Fibroblast of skin of abdomen (primary cell): ENCODE data around the gene LAYN. TPM values are rescaled to one million over a fixed set of nuclear protein-coding genes. Genes with fewer than 3 reads are reported as not detected.

Source experiments
- DNase-seq: peaks from one replicate; pipeline ENCODE4 v3.0.0-alpha.2; 2013
- polyA plus RNA-seq, 2 experiments: library from polyadenylated mRNA; unstranded; fragments of 120-200 nt; gene quantifications; one replicate each; pipeline ENCODE4 v1.2.1, GENCODE V29; 2013; ENCODE audit not compliant: insufficient read length in 2 of 2

LAYN gene
- 87.5 TPM for polyA plus RNA-seq (2013, experiment 1 of 2; ENCODE audit: insufficient read length)
- 84.5 TPM for polyA plus RNA-seq (2013, experiment 2 of 2; ENCODE audit: insufficient read length)

DNA sequence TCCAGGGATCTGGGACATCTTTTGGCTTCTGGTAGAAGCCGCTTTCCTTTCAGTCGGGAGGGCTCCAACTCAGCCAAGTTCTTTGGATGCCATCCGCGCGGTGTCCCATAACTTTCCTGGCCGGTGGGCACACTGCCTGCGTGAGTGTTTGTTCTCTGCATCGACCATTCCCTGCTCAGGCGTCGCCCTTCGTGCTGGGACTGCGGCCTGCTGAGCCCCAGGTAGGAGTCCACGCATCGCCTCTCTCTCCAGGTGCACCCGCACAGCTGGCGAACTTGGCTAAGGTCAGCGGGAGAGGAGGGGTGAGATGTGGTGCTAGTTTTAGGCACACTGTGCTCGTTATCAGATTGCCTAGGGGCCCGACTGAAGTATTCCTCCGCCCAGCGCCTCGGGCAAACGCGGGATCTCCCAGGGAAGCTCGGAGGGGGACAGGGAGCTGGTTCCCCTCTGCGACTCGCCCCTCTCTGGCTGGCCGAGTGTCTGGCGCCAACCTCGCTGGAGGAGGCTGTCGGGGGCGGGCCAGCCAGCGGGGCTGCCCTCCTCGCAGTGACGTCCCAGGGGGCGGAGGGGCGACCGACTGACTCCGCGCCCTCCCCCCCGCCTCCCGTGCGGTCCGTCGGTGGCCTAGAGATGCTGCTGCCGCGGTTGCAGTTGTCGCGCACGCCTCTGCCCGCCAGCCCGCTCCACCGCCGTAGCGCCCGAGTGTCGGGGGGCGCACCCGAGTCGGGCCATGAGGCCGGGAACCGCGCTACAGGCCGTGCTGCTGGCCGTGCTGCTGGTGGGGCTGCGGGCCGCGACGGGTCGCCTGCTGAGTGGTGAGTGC lies at the start of gene LAYN:
LAYN (plus strand) TSS at position 607 of the 823 bp plus-strand sequence; CDS start at position 731, 124 bp downstream.
- DNase-seq, result peak; percentile 77

GRCh38 chr11:111494040-111494439 lies 46.5 kb upstream of the LAYN start:
- DNase-seq, result no peak

GRCh38 chr11:111499483-111499882 lies 41.0 kb upstream of the LAYN start:
- no peak for DNase-seq

- DNase-seq, result no peak
Observed at GRCh38 chr11:111500481-111500880, 40.0 kb upstream of the LAYN start.

GRCh38 chr11:111502611-111503010 lies 37.9 kb upstream of the LAYN start:
- no peak for DNase-seq

- no peak for DNase-seq
Observed at GRCh38 chr11:111510311-111510710, 30.2 kb upstream of the LAYN start.

DNA sequence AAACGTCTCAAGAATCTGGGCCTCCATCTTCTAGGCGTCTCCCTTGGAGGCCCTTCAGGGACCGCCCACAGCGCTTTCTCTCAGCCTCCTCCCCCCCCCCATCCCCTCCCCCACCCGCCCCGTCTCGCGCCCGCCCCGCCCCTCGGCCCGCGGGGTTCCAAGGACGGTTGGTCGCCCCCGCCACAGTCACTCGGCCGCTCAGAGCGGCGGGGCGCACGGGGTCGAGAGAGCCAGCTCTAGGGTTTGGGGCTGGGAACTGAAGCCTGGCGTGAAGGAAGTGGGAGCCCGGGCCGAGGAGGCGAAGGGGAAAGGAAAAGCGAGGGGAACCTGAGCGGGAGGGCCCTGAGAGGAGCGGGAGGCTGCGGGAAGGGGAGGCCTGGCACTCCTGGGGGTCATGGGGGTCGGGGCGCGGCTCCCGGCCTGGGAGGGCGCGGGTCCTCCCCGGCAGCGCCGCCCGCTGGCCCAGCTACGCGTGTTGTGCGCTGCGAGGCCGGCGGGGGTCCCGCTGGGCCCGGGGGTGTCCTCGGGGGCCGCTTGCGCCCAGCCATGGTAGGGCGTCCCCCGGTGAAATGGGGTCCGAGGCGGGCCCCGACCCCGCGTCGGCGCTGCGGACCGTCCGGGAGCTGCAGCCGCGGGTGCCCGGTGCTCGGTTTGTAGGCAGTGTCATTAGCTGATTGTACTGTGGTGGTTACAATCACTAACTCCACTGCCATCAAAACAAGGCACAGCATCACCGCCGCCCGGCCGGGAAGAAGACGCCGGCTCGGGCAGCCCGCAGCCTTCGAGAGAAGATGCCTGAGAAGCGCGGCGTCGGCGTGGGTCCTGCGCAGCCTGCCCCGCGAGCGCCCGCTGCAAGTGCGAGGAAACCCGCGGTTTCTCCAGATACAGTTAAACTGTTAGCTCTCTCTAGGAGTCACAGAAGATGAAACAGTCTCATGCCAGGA lies 28.0 kb upstream of the LAYN start, which contains the start of gene BTG4:
BTG4 (minus strand) TSS at position 91 of the 944 bp plus-strand sequence. CDS start 13,610 bp downstream, outside the sequence.
- DNase-seq, result no peak

DNA sequence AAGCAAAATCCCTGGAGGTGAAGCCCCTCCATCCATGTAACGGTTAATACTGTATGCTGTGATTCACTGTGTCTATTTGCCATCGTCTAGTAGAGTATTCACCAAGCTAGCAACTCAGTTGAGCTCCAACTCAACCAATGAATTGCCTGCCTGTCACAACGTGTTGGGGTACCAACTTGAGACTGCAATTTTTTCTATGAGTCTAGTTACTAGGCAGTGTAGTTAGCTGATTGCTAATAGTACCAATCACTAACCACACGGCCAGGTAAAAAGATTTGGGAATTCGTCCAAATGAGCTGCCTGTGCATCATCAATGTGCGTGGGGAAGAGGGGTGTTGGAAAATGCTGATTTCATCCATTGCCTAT lies 27.3 kb upstream of the LAYN start:
- no peak for DNase-seq

DNA sequence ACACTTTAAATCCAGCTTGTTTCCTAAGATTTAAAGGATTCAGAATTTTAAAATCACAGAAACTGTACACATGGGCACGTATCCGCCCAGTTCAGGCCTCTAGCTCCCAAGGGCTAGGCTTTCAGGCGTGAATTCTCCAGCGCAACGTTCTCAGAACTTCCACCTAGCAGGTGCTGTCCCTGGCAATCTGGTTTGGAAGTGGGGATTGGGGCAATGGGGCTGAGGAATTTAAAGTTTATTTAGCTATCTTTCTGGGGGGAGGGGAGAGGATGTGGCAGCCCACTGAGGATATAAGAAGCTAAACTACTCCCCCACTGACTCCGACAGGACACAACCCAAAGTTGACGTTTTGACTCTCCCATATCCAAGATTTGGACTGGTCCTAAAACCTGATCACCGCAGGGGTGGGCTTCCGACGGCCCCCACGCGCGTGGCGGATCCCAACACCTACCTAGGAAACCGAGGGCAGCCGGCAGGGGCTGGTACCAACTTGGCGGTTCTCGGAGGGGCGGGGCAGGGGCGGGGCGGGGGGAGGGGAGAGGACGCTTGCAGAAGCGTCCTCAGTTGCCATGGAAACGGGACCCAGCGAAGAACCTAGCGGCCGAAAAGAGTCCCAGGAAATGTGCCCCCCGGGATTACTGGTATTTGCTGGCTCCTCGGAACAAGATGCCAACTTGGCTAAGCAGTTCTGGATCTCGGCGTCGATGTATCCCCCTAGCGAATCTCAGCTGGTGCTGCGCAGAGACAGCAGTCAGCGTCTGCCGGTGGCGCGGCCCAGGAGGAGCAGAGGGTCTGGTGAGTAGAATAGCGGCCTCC lies 26.1 kb upstream of the LAYN start, which contains the start of gene HOATZ:
HOATZ (plus strand) TSS at position 563 of the 816 bp plus-strand sequence; CDS start at position 570, 7 bp downstream.
- DNase-seq, result no peak

GRCh38 chr11:111515591-111515990 lies 24.9 kb upstream of the LAYN start:
- no peak for DNase-seq

- DNase-seq, result no peak
Observed at GRCh38 chr11:111518668-111519067, 21.9 kb upstream of the LAYN start.

GRCh38 chr11:111520560-111520959 lies 20.0 kb upstream of the LAYN start:
- DNase-seq, result peak; percentile 65

- DNase-seq, result no peak
Observed at GRCh38 chr11:111521135-111521534, 19.4 kb upstream of the LAYN start.

- no peak for DNase-seq
Observed at GRCh38 chr11:111522426-111522825, 18.1 kb upstream of the LAYN start.

DNA sequence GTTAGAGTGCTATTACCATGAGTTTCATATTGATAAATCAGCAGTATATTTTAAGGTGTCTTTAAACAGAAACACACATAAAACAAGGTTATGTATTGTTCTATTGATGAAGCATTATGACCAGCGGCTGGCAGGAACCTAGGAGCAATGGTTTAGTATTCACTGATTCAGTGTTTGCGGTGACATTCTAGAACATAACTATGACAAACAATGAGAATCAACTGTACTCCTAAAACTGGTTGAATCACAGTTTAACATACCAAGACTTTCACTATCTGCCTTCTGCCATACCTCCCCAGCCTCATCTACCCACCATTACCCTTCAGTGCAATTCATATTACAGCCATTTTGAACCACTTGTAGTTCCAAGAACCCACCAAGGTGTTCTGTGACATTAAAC lies 17.2 kb upstream of the LAYN start:
- DNase-seq, result no peak

- no peak for DNase-seq
Observed at GRCh38 chr11:111524056-111524455, 16.5 kb upstream of the LAYN start.

DNA sequence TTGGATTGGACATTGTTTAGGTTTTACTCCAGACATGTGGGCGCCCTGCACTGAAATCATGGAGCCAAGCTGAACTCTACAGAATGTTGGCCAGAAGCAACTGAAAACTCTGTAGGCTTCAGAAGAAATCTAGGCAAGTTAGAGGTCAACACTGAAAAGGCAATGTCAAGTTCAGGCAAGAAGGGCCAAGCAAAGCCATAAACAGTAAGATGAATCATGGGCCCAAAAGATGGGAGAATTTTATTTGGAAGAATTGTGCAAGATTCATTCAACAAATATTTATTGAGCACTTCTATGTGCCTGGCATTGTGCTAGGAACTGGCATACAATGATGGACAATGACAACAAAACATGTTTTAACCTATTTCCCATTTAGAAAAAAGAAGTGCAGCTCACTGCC lies 15.1 kb upstream of the LAYN start:
- no peak for DNase-seq

DNA sequence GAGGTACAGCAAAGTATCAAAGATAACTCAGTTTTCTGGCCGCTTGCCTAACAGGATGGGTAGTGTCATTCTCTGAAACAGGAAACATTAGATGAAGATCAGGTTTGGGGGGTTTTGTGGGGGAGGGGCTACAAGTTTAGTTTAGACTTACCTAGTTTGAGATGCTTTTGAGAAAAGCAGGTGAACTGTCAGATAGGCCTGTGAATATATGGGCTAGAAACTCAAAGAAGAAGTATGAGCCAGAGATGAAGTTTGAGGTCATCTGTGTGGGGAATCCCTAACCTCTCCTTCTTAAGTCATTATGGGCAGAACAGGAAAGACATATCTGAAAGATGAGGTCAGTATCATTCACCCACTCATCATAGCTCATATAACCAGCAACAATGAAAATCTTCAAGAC lies 14.0 kb upstream of the LAYN start:
- DNase-seq, result peak; percentile 75

- DNase-seq, result no peak
Observed at GRCh38 chr11:111527279-111527678, 13.2 kb upstream of the LAYN start.

DNA sequence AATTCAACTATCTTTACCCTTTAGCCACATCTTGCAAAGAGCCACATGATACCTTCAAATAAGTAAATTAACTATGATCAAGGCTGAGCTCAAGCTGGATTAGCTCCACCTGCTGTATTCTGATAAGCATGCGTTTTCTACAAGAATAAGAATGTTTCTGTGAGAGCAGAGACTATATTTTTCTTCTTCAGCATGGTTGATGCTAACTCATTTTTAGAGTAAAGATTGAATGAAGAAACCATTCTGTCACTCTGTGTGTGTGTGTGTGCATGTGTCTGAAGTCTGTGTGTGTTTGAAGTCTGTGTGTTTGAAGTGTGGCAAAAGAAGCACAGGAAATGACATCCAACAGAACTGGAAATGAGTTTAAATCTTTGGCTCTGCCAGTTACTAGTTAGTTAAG lies 12.0 kb upstream of the LAYN start:
- no peak for DNase-seq

DNA sequence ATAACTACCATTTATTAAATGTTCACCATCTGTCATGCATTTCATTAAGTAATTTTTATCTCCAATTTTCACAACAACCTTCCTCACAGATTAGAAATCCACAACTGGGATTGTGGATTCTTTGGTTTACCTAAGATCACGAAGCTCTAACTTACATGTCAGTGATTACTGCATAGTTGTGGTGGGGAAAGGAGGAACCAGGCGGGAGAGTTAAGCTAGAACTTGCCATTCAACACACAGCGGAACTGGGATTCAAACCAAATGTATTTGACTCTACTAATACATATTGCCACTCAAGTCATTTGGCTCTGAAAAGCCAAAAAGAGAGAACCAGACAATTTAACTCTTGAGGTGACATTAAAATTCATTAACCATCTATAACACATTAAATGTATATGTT lies 10.4 kb upstream of the LAYN start:
- DNase-seq, result peak; percentile 63

- peak; percentile 48 for DNase-seq
Observed at GRCh38 chr11:111531136-111531535, 9.4 kb upstream of the LAYN start.
